ENCODE measurements around the gene FUT8.

The FUT8 gene

GRCh38 chr14:65496178-65496993 lies 83.9 kb downstream of the FUT8 start:
- no peak for DNase-seq

- DNase-seq = no peak
Measured at GRCh38 chr14:65499138-65499537, 86.6 kb downstream of the FUT8 start.

- no peak for DNase-seq
Measured at GRCh38 chr14:65500075-65500474, 87.5 kb downstream of the FUT8 start.

GRCh38 chr14:65501328-65501727 lies 88.8 kb downstream of the FUT8 start:
- no peak for DNase-seq

GRCh38 chr14:65502676-65503124 lies 90.2 kb downstream of the FUT8 start:
- DNase-seq = no peak

- no peak for DNase-seq
Measured at GRCh38 chr14:65503771-65504170, 91.2 kb downstream of the FUT8 start.

- no peak for DNase-seq
Measured at GRCh38 chr14:65506801-65507200, 94.3 kb downstream of the FUT8 start.

- DNase-seq = no peak
Measured at GRCh38 chr14:65509842-65510241, 97.3 kb downstream of the FUT8 start.

GRCh38 chr14:65513671-65514070 lies 101.1 kb downstream of the FUT8 start:
- no peak for DNase-seq

GRCh38 chr14:65517635-65518542 lies 105.4 kb downstream of the FUT8 start:
- DNase-seq = no peak

GRCh38 chr14:65528069-65528468 lies 115.5 kb downstream of the FUT8 start:
- no peak for DNase-seq

GRCh38 chr14:65531148-65531547 lies 118.6 kb downstream of the FUT8 start:
- DNase-seq = no peak

- DNase-seq = no peak
Measured at GRCh38 chr14:65533736-65534404, 121.3 kb downstream of the FUT8 start.

GRCh38 chr14:65536781-65537423 lies 124.4 kb downstream of the FUT8 start:
- no peak for DNase-seq

- no peak for DNase-seq
Measured at GRCh38 chr14:65548878-65549277, 136.3 kb downstream of the FUT8 start.

GRCh38 chr14:65549429-65549828 lies 136.9 kb downstream of the FUT8 start:
- no peak for DNase-seq

- DNase-seq = no peak
Measured at GRCh38 chr14:65550779-65551643, 138.5 kb downstream of the FUT8 start.

GRCh38 chr14:65552724-65553123 lies 140.2 kb downstream of the FUT8 start:
- no peak for DNase-seq

GRCh38 chr14:65554837-65555236 lies 142.3 kb downstream of the FUT8 start:
- DNase-seq = no peak

GRCh38 chr14:65555358-65555757 lies 142.8 kb downstream of the FUT8 start:
- no peak for DNase-seq

- DNase-seq = no peak
Measured at GRCh38 chr14:65558363-65558762, 145.8 kb downstream of the FUT8 start.

Measured in inflammatory macrophage (primary cell).